SK-N-SH (cell line): ENCODE measurements around the gene C1S. TPM values are rescaled to one million over a fixed set of nuclear protein-coding genes. Genes with fewer than 3 reads are reported as not detected.

Experiments
- CTCF ChIA-PET: fragments of 300-600, 350-600 bp; formaldehyde crosslinking; extraction: SDS; loops from one replicate; lab custom pipeline; 2021; lab: Yijun Ruan, JAX
- POLR2A ChIA-PET: fragments of 350-600 bp; sonication (Branson Sonifier 250); formaldehyde crosslinking; extraction: SDS; loops from one replicate; lab custom pipeline; 2020; ENCODE audit warnings: antibody characterized with exemption, inconsistent platforms; lab: Yijun Ruan, JAX
- DNase-seq: peaks from one replicate; pipeline ENCODE4 v3.0.0; 2012
- H2AFZ ChIP-seq: fragments of 200-600 bp; sonication (generic); 2 replicates; pipeline ENCODE4 v1.8.1; 2016; ENCODE audit warnings: antibody characterized with exemption, mild to moderate bottlenecking, low read depth
- H3F3A ChIP-seq: fragments of 200-600 bp; sonication (generic); replicated peaks from 2 replicates; pipeline ENCODE3; 2016; ENCODE audit warnings: antibody characterized with exemption, mild to moderate bottlenecking; ENCODE audit not compliant: insufficient read depth
- H3K27ac ChIP-seq, 2 experiments: fragments of 200-500 bp in 1 of 2; fragments of 200-600 bp in 1 of 2; sonication (Bioruptor generic) in 1 of 2; sonication (generic), shearing (Covaris generic) in 1 of 2; 2 replicates each; pipeline versions ENCODE4 v1.5.1 to v1.6.1; 2014 to 2016; ENCODE audit warnings: low read depth in 2 of 2, inconsistent platforms in 1 of 2, low read length in 1 of 2, mild to moderate bottlenecking in 1 of 2, mixed read lengths in 1 of 2
- H3K27me3 ChIP-seq: fragments of 200-600 bp; sonication (generic), shearing (Covaris generic); 2 replicates; pipeline ENCODE4 v1.6.1; 2016; ENCODE audit warnings: mixed run types; ENCODE audit not compliant: insufficient read depth
- H3K36me3 ChIP-seq, 2 experiments: fragments of 200-500 bp in 1 of 2; fragments of 200-600 bp in 1 of 2; sonication (Bioruptor generic) in 1 of 2; sonication (generic) in 1 of 2; replicated peaks in 1 of 2; 2 replicates each; pipeline versions ENCODE3 to v1.5.1; 2014 to 2016; ENCODE audit warnings: low read length in 1 of 2, mild to moderate bottlenecking in 1 of 2; ENCODE audit not compliant: insufficient read depth in 2 of 2, control insufficient read depth in 1 of 2
- H3K4me1 ChIP-seq, 2 experiments: fragments of 200-500 bp in 1 of 2; fragments of 200-600 bp in 1 of 2; sonication (Bioruptor generic) in 1 of 2; sonication (generic), shearing (Covaris generic) in 1 of 2; 2 replicates each; pipeline versions ENCODE4 v1.5.1 to v1.6.1; 2014 to 2016; ENCODE audit warnings: low read depth in 1 of 2, low read length in 1 of 2, mixed run types in 1 of 2; ENCODE audit not compliant: insufficient read depth in 2 of 2, control insufficient read depth in 1 of 2
- H3K4me2 ChIP-seq: fragments of 200-600 bp; sonication (generic), shearing (Covaris generic); 2 replicates; pipeline ENCODE4 v1.6.1; 2017; ENCODE audit warnings: mixed run types
- H3K4me3 ChIP-seq, 2 experiments: fragments of 200-500 bp in 1 of 2; fragments of 200-600 bp in 1 of 2; sonication (Bioruptor generic) in 1 of 2; sonication (generic), shearing (Covaris generic) in 1 of 2; 2 replicates each; pipeline versions ENCODE4 v1.5.1 to v1.8.1; 2014 to 2016; ENCODE audit warnings: low read depth in 2 of 2, inconsistent platforms in 1 of 2, low read length in 1 of 2, mild to moderate bottlenecking in 1 of 2, mixed read lengths in 1 of 2, moderate library complexity in 1 of 2
- H3K79me2 ChIP-seq: fragments of 200-600 bp; sonication (generic); 2 replicates; pipeline ENCODE4 v1.8.1; 2017; ENCODE audit warnings: mild to moderate bottlenecking; ENCODE audit not compliant: insufficient read depth
- H3K9ac ChIP-seq: fragments of 200-600 bp; sonication (generic); 2 replicates; pipeline ENCODE4 v1.6.1; 2017; ENCODE audit warnings: mixed run types
- H3K9me2 ChIP-seq: fragments of 200-600 bp; sonication (generic); 2 replicates; pipeline ENCODE4 v1.6.1; 2017; ENCODE audit warnings: mixed run types
- H3K9me3 ChIP-seq: fragments of 200-600 bp; sonication (generic); 2 replicates; pipeline ENCODE4 v1.6.1; 2017; ENCODE audit warnings: mixed run types, mild to moderate bottlenecking, moderate library complexity
- H4K20me1 ChIP-seq: fragments of 200-600 bp; sonication (generic); 2 replicates; pipeline ENCODE4 v1.6.1; 2017; ENCODE audit warnings: mild to moderate bottlenecking, mixed run types; ENCODE audit not compliant: insufficient read depth
- CTCF ChIP-seq: fragments of 200-600 bp; sonication (generic); IDR thresholded peaks from 2 replicates; pipeline ENCODE4 v1.6.1; 2017; ENCODE audit warnings: antibody characterized with exemption, mild to moderate bottlenecking, moderate library complexity
- ELF1 ChIP-seq: IDR thresholded peaks from 2 replicates; pipeline ENCODE4 v1.4.0; 2012
- EP300 ChIP-seq, 2 experiments: IDR thresholded peaks; 2 replicates each; pipeline versions ENCODE4 v1.4.0 to v1.6.1; 2012; ENCODE audit warnings: borderline replicate concordance in 1 of 2, low read depth in 1 of 2, low read length in 1 of 2
- EZH2phosphoT487 ChIP-seq: fragments of 200-600 bp; sonication (generic); IDR thresholded peaks from 2 replicates; pipeline ENCODE4 v1.6.1; 2017; ENCODE audit warnings: low read depth, mixed run types, mild to moderate bottlenecking, antibody characterized with exemption, moderate library complexity, borderline replicate concordance
- FOSL2 ChIP-seq: IDR thresholded peaks from 2 replicates; pipeline ENCODE4 v1.4.0; 2012; ENCODE audit warnings: low read depth, mild to moderate bottlenecking, moderate library complexity, borderline replicate concordance
- FOXJ3 ChIP-seq: sonication (generic); formaldehyde crosslinking; IDR thresholded peaks from 2 replicates; pipeline ENCODE4 v1.5.1; 2020; ENCODE audit warnings: mild to moderate bottlenecking, missing genetic modification reagents
- IRF3 ChIP-seq: fragments of 150-350 bp; IDR thresholded peaks from 2 replicates; pipeline ENCODE4 v1.6.1; 2016; ENCODE audit warnings: mild to moderate bottlenecking, low read depth, low read length
- MEF2A ChIP-seq: IDR thresholded peaks from 2 replicates; pipeline ENCODE4 v1.4.0; 2012; ENCODE audit warnings: low read depth, borderline replicate concordance
- MXI1 ChIP-seq: IDR thresholded peaks from 2 replicates; pipeline ENCODE4 v1.6.1; 2012; ENCODE audit warnings: mild to moderate bottlenecking, low read depth, low read length, improper control_type of control experiment
- NFIC ChIP-seq: IDR thresholded peaks from 2 replicates; pipeline ENCODE4 v1.4.0; 2012; ENCODE audit warnings: borderline replicate concordance
- NRF1 ChIP-seq: IDR thresholded peaks from 2 replicates; pipeline ENCODE4 v1.6.1; 2012; ENCODE audit warnings: low read depth, mild to moderate bottlenecking, low read length
- PBX3 ChIP-seq: IDR thresholded peaks from 2 replicates; pipeline ENCODE4; 2012
- POLR2AphosphoS5 ChIP-seq: IDR thresholded peaks from 2 replicates; pipeline ENCODE4 v1.6.1; 2012; ENCODE audit warnings: low read depth, low read length
- RAD21 ChIP-seq: IDR thresholded peaks from 2 replicates; pipeline ENCODE4 v1.6.1; 2012; ENCODE audit warnings: mild to moderate bottlenecking, low read length
- SMC3 ChIP-seq: IDR thresholded peaks from 2 replicates; pipeline ENCODE4 v1.6.1; 2012; ENCODE audit warnings: low read depth, low read length, improper control_type of control experiment
- TAF1 ChIP-seq: IDR thresholded peaks from 2 replicates; pipeline ENCODE4 v1.6.1; 2012; ENCODE audit warnings: low read depth, mild to moderate bottlenecking, low read length, moderate library complexity, borderline replicate concordance
- USF1 ChIP-seq: IDR thresholded peaks from 2 replicates; pipeline ENCODE4 v1.4.0; 2012; ENCODE audit warnings: low read depth, borderline replicate concordance
- USF2 ChIP-seq: fragments of 150-350 bp; IDR thresholded peaks from 2 replicates; pipeline ENCODE4 v1.6.1; 2017; ENCODE audit warnings: antibody characterized with exemption, low read length, low read depth, borderline replicate concordance
- YY1 ChIP-seq: IDR thresholded peaks from 2 replicates; pipeline ENCODE4 v1.4.0; 2012; ENCODE audit warnings: low read depth, mild to moderate bottlenecking
- ZBTB33 ChIP-seq: IDR thresholded peaks from 2 replicates; pipeline ENCODE4 v1.4.0; 2012; ENCODE audit warnings: low read depth, borderline replicate concordance
- WGBS: methylation state at CpG from one replicate; pipeline ENCODE4 v1.1.6; 2017; ENCODE audit warnings: low lambda C conversion rate; 5-methylcytosine and 5-hydroxymethylcytosine counted together
- polyA plus RNA-seq, 3 experiments: library from polyadenylated mRNA; depleted of rRNA; stranded (reverse); fragments of >200 nt; gene quantifications; 2 replicates each; pipeline ENCODE4 v1.2.3, GENCODE V29; 2012

C1S gene
- polyA plus RNA-seq, 1 of the 3 experiments (the other 2 are of a cell fraction), result 14.5 TPM

- Histone ChIP-seq H3K27ac (peak overlapping the region in 1 of 2 experiments; percentile 90; a peak in 1 of 4 replicates), H3K27me3 (no peaks in the 10 kb centered on the region), H3K4me3 (peak overlapping the region in 1 of 2 experiments; percentile 77; a peak in 2 of 4 replicates), H4K20me1 (no peaks in the 10 kb centered on the region), H3K4me1 (peaks cover 0 to 8% of the 10 kb centered on the region in 2 experiments; a peak in 2 of 4 replicates), H3K36me3 (peaks cover 5 to 6% of the 10 kb centered on the region in 2 experiments), H3F3A (peaks cover 5% of the 10 kb centered on the region), H3K9ac (no peak overlapping the region), H3K9me3 (no peaks in the 10 kb centered on the region), H3K79me2 (no peaks in the 10 kb centered on the region), H3K9me2 (no peaks in the 10 kb centered on the region), H2AFZ (no peak overlapping the region), H3K4me2 (peak overlapping the region; percentile 83)
- no peak for TF ChIP-seq ZBTB33
- TF ChIP-seq PBX3, result no peak
- no peak for TF ChIP-seq USF1
- no peak for TF ChIP-seq NRF1
- no peak for TF ChIP-seq NFIC
- no peak for TF ChIP-seq TAF1
- TF ChIP-seq POLR2AphosphoS5, result no peak
- TF ChIP-seq YY1, result no peak
- TF ChIP-seq ELF1, result no peak
- no peak for TF ChIP-seq FOSL2
- TF ChIP-seq EZH2phosphoT487, result no peak
- no peak for TF ChIP-seq FOXJ3 (CRISPR knock-in tag)
- TF ChIP-seq IRF3, result no peak
- TF ChIP-seq EP300 (IDR thresholded peaks at IDR 0.05; ENCODE audit: borderline replicate concordance in 1 of 2, low read depth in 1 of 2, low read length in 1 of 2), result no peak
- TF ChIP-seq MXI1, result no peak
- TF ChIP-seq MEF2A, result no peak
- TF ChIP-seq RAD21, result no peak
- no peak for TF ChIP-seq CTCF
- no peak for TF ChIP-seq USF2
- TF ChIP-seq SMC3, result no peak
- CTCF ChIA-PET, result interaction anchor here (0.6 to 1.7 kb wide), 2 partner anchors 10 to 11 kb away, joined by 3 to 8 read pairs; no protein-coding TSS in a partner anchor
- no peak for DNase-seq
- WGBS, result 87% methylated on average over 6 of the region's 6 CpGs
- POLR2A ChIA-PET, result interaction anchor here (1.6 kb wide), 1 partner anchor 9 kb away, joined by 4 read pairs; no protein-coding TSS in a partner anchor
Observed at GRCh38 chr12:7016958-7017571, 43.5 kb upstream of the C1S start.
